ENCODE results near the gene FOXJ1. TPM values are rescaled to one million over a fixed set of nuclear protein-coding genes. Genes with fewer than 3 reads are reported as not detected.

FOXJ1 gene
- total RNA-seq, 1 experiment from 2014 or later: not detected

- DNase-seq (ENCODE audit: unreplicated experiment): no peak
- POLR2A ChIA-PET: no interaction called here
- BruUV-seq (replicated peaks): no TSS peak
- no peak for TF ChIP-seq CTCF (IDR thresholded peaks at IDR 0.05; ENCODE audit: unreplicated experiment)
- intact Hi-C loops (cut with micrococcal nuclease): no loop called here
- Mint-ChIP-seq H3K36me3 (ENCODE audit: insufficient read depth, unreplicated experiment) (no peaks in the 10 kb centered on the region), H3K4me3 (ENCODE audit: unreplicated experiment) (no peak overlapping the region), H3K27me3 (ENCODE audit: insufficient read depth, unreplicated experiment) (no peaks in the 10 kb centered on the region), H3K9me3 (ENCODE audit: unreplicated experiment) (no peaks in the 10 kb centered on the region), H3K27ac (ENCODE audit: low read depth, unreplicated experiment) (no peak overlapping the region), H3K4me1 (ENCODE audit: insufficient read depth, unreplicated experiment) (no peaks in the 10 kb centered on the region)
- CTCF ChIA-PET: interaction anchor here (0.6 to 7.2 kb wide), 10 partner anchors 10 to 1953 kb away, joined by 3 to 82 read pairs (median 3); no protein-coding TSS in a partner anchor
These were observed 18.4 kb downstream of the FOXJ1 start for GRCh38 chr17:76122431-76123190.

GRCh38 chr17:76121932-76122430, 19.1 kb downstream of the FOXJ1 start:
- no peak for DNase-seq (ENCODE audit: unreplicated experiment)
- no TSS peak for BruUV-seq (replicated peaks)
- Mint-ChIP-seq H3K9me3 (ENCODE audit: unreplicated experiment) (no peaks in the 10 kb centered on the region), H3K4me3 (ENCODE audit: unreplicated experiment) (no peak overlapping the region), H3K4me1 (ENCODE audit: insufficient read depth, unreplicated experiment) (no peaks in the 10 kb centered on the region), H3K27ac (ENCODE audit: low read depth, unreplicated experiment) (no peak overlapping the region), H3K27me3 (ENCODE audit: insufficient read depth, unreplicated experiment) (no peaks in the 10 kb centered on the region), H3K36me3 (ENCODE audit: insufficient read depth, unreplicated experiment) (no peaks in the 10 kb centered on the region)
- TF ChIP-seq CTCF (IDR thresholded peaks at IDR 0.05; ENCODE audit: unreplicated experiment): no peak
- CTCF ChIA-PET: interaction anchor here (0.6 to 7.2 kb wide), 9 partner anchors 11 to 226 kb away, joined by 3 to 82 read pairs (median 4); no protein-coding TSS in a partner anchor
- POLR2A ChIA-PET: interaction anchor here (0.8 to 1.2 kb wide), 2 partner anchors 18 to 158 kb away, joined by 3 to 4 read pairs; partner anchors contain the start of gene EXOC7
- intact Hi-C loops (cut with micrococcal nuclease): loop anchor here (1.0 kb wide), 2 partner anchors 60 to 157 kb away; no protein-coding TSS in a partner anchor

GRCh38 chr17:76120658-76121008, 20.4 kb downstream of the FOXJ1 start:
- Mint-ChIP-seq H3K36me3 (ENCODE audit: insufficient read depth, unreplicated experiment) (no peaks in the 10 kb centered on the region), H3K4me3 (ENCODE audit: unreplicated experiment) (no peak overlapping the region), H3K9me3 (ENCODE audit: unreplicated experiment) (no peaks in the 10 kb centered on the region), H3K27ac (ENCODE audit: low read depth, unreplicated experiment) (no peak overlapping the region), H3K27me3 (ENCODE audit: insufficient read depth, unreplicated experiment) (no peaks in the 10 kb centered on the region), H3K4me1 (ENCODE audit: insufficient read depth, unreplicated experiment) (no peaks in the 10 kb centered on the region)
- ChIA-PET POLR2A (interaction anchor here (1.2 kb wide), 1 partner anchor 159 kb away, joined by 4 read pairs; no protein-coding TSS in a partner anchor), CTCF (interaction anchor here (0.6 to 7.2 kb wide), 6 partner anchors 12 to 372 kb away, joined by 3 to 82 read pairs (median 4); no protein-coding TSS in a partner anchor)
- intact Hi-C loops (cut with micrococcal nuclease): loop anchor here (1.0 kb wide), 2 partner anchors 62 to 159 kb away; no protein-coding TSS in a partner anchor
- no peak for TF ChIP-seq CTCF (IDR thresholded peaks at IDR 0.05; ENCODE audit: unreplicated experiment)
- DNase-seq (ENCODE audit: unreplicated experiment): no peak
- no TSS peak for BruUV-seq (replicated peaks)

All from MCF 10A (cell line).